H1 (cell line): Measurements from ENCODE around the gene CDK10. TPM values are rescaled to one million over a fixed set of nuclear protein-coding genes. Genes with fewer than 3 reads are reported as not detected.

Experiments used
- CTCF ChIA-PET: fragments of 300-600 bp; sonication (Branson Sonifier 250); formaldehyde crosslinking; loops from one replicate; lab custom pipeline; 2021; ENCODE audit not compliant: partially characterized antibody; lab: Charles Lee
- POLR2A ChIA-PET: fragments of 300-600 bp; sonication (Branson Sonifier 250); formaldehyde crosslinking; loops from one replicate; lab custom pipeline; 2021; ENCODE audit warnings: inconsistent platforms; ENCODE audit not compliant: partially characterized antibody; lab: Charles Lee
- DNase-seq, 2 experiments: peaks; one replicate each; pipeline versions ENCODE4 v3.0.0 to v3.0.0-alpha.2; 2010 to 2022; ENCODE audit warnings: low spot score in 2 of 2, low read depth in 1 of 2, mixed read lengths in 1 of 2
- FAIRE-seq: peaks from 2 replicates; lab custom pipeline; 2011; peaks lifted over from hg19 to GRCh38; lab: Jason Lieb, UNC
- H2AFZ ChIP-seq: 2 replicates; pipeline ENCODE4 v1.8.1; 2012; ENCODE audit warnings: low read length, inconsistent platforms
- H2AK5ac ChIP-seq: 2 replicates; pipeline ENCODE4 v1.6.1; 2013; ENCODE audit warnings: low read depth, low read length
- H2BK120ac ChIP-seq: replicated peaks from 2 replicates; pipeline ENCODE3; 2013; ENCODE audit warnings: low read depth, low read length, inconsistent platforms
- H2BK12ac ChIP-seq: 2 replicates; pipeline ENCODE4 v1.6.1; 2013; ENCODE audit warnings: low read depth, low read length
- H2BK15ac ChIP-seq: 2 replicates; pipeline ENCODE4 v1.6.1; 2013; ENCODE audit warnings: low read length
- H2BK20ac ChIP-seq: 2 replicates; pipeline ENCODE4 v1.6.1; 2013; ENCODE audit warnings: low read length
- H2BK5ac ChIP-seq: 2 replicates; pipeline ENCODE4 v1.6.1; 2013; ENCODE audit warnings: low read depth, low read length
- H3K14ac ChIP-seq: 2 replicates; pipeline ENCODE4 v1.6.1; 2013; ENCODE audit warnings: inconsistent platforms; ENCODE audit not compliant: insufficient read length
- H3K18ac ChIP-seq: 2 replicates; pipeline ENCODE4 v1.6.1; 2013; ENCODE audit warnings: low read length; ENCODE audit errors: extremely low read depth
- H3K23ac ChIP-seq: 2 replicates; pipeline ENCODE4 v1.6.1; 2013; ENCODE audit warnings: inconsistent platforms; ENCODE audit not compliant: insufficient read length
- H3K23me2 ChIP-seq: 2 replicates; pipeline ENCODE4 v1.6.1; 2013; ENCODE audit warnings: low read depth, low read length
- H3K27ac ChIP-seq: 2 replicates; pipeline ENCODE4 v1.6.1; 2011; ENCODE audit warnings: low read depth, low read length, inconsistent platforms
- H3K27me3 ChIP-seq, 4 experiments: replicated peaks in 1 of 4; 1 replicate in 1 of 4; 2 replicates in 3 of 4; pipeline versions ENCODE4 v1.6.1 to v1.8.1; 2011 to 2013; ENCODE audit warnings: low read length in 3 of 4, mild to moderate bottlenecking in 3 of 4, inconsistent platforms in 2 of 4, mixed read lengths in 2 of 4, moderate library complexity in 1 of 4; ENCODE audit not compliant: control insufficient read depth in 3 of 4, insufficient read depth in 3 of 4; ENCODE audit errors: extremely low read depth in 1 of 4
- H3K36me3 ChIP-seq, 4 experiments: 2 replicates each; pipeline versions ENCODE4 v1.6.1 to v1.8.1; 2011 to 2013; ENCODE audit warnings: mild to moderate bottlenecking in 4 of 4, low read length in 3 of 4, moderate library complexity in 2 of 4, control low read depth in 1 of 4, inconsistent platforms in 1 of 4; ENCODE audit not compliant: insufficient read depth in 4 of 4, control insufficient read depth in 2 of 4
- H3K4ac ChIP-seq: replicated peaks from 2 replicates; pipeline ENCODE3; 2013; ENCODE audit warnings: low read length, low read depth, mixed read lengths, inconsistent platforms; ENCODE audit not compliant: insufficient read length
- H3K4me1 ChIP-seq, 4 experiments: replicated peaks in 1 of 4; 1 replicate in 1 of 4; 2 replicates in 3 of 4; pipeline versions ENCODE4 v1.6.1 to v1.8.1; 2011 to 2013; ENCODE audit warnings: low read length in 3 of 4, inconsistent platforms in 2 of 4, mixed read lengths in 1 of 4; ENCODE audit not compliant: insufficient read depth in 4 of 4, control insufficient read depth in 3 of 4
- H3K4me2 ChIP-seq, 2 experiments: 2 replicates each; pipeline versions ENCODE4 v1.6.1 to v1.8.1; 2011 to 2013; ENCODE audit warnings: low read depth in 2 of 2, low read length in 2 of 2, control low read depth in 1 of 2, inconsistent platforms in 1 of 2, mild to moderate bottlenecking in 1 of 2; ENCODE audit not compliant: insufficient read depth in 1 of 2
- H3K4me3 ChIP-seq, 4 experiments: fragments of 200-600, 300-600 bp in 1 of 4; sonication (generic), shearing (Covaris generic), sonication (Bioruptor Twin) in 1 of 4; 2 replicates each; pipeline versions ENCODE4 v1.5.1 to v1.8.1; 2011 to 2016; ENCODE audit warnings: low read length in 4 of 4, low read depth in 3 of 4, control low read depth in 2 of 4, inconsistent platforms in 2 of 4, mild to moderate bottlenecking in 2 of 4, mixed read lengths in 1 of 4, moderate library complexity in 1 of 4; ENCODE audit not compliant: insufficient read depth in 2 of 4; ENCODE audit errors: extremely low read depth in 1 of 4
- H3K56ac ChIP-seq: replicated peaks from 2 replicates; pipeline ENCODE3; 2013; ENCODE audit warnings: low read depth, mild to moderate bottlenecking, mixed read lengths, low read length, inconsistent platforms; ENCODE audit not compliant: insufficient read length
- H3K79me1 ChIP-seq: 2 replicates; pipeline ENCODE4 v1.6.1; 2013; ENCODE audit warnings: low read depth, low read length, control low read depth
- H3K79me2 ChIP-seq, 2 experiments: 2 replicates each; pipeline versions ENCODE4 v1.6.1 to v1.8.1; 2012 to 2013; ENCODE audit warnings: low read length in 2 of 2, mild to moderate bottlenecking in 2 of 2, inconsistent platforms in 1 of 2; ENCODE audit not compliant: insufficient read depth in 2 of 2, control insufficient read depth in 1 of 2
- H3K9ac ChIP-seq, 4 experiments: replicated peaks in 1 of 4; 1 replicate in 1 of 4; 2 replicates in 3 of 4; pipeline versions ENCODE4 v1.6.1 to v1.8.1; 2011 to 2013; ENCODE audit warnings: low read depth in 3 of 4, low read length in 3 of 4, control low read depth in 2 of 4, mild to moderate bottlenecking in 2 of 4, moderate library complexity in 2 of 4, inconsistent platforms in 1 of 4; ENCODE audit errors: extremely low read depth in 1 of 4
- H3K9me3 ChIP-seq, 2 experiments: 2 replicates each; pipeline versions ENCODE4 v1.6.1 to v1.8.1; 2012 to 2013; ENCODE audit warnings: mild to moderate bottlenecking in 2 of 2, moderate library complexity in 2 of 2, control low read depth in 1 of 2, inconsistent platforms in 1 of 2, low read depth in 1 of 2, low read length in 1 of 2, mixed read lengths in 1 of 2; ENCODE audit not compliant: insufficient read depth in 2 of 2
- H4K20me1 ChIP-seq, 2 experiments: replicated peaks in 1 of 2; 2 replicates each; pipeline versions ENCODE3 to v1.8.1; 2011 to 2013; ENCODE audit warnings: inconsistent platforms in 2 of 2, low read length in 2 of 2, mild to moderate bottlenecking in 1 of 2; ENCODE audit not compliant: insufficient read depth in 2 of 2, control insufficient read depth in 1 of 2
- H4K5ac ChIP-seq: 2 replicates; pipeline ENCODE4 v1.6.1; 2013; ENCODE audit warnings: low read length, low read depth, mixed read lengths, inconsistent platforms; ENCODE audit not compliant: insufficient read length
- H4K8ac ChIP-seq: 2 replicates; pipeline ENCODE4 v1.8.0; 2013; ENCODE audit warnings: mild to moderate bottlenecking, moderate library complexity, low read length, inconsistent platforms; ENCODE audit not compliant: insufficient read depth; ENCODE audit errors: extremely low read depth
- H4K91ac ChIP-seq: replicated peaks from 2 replicates; pipeline ENCODE3; 2013; ENCODE audit warnings: low read length, mixed read lengths, inconsistent platforms; ENCODE audit not compliant: insufficient read length
- CBX8 ChIP-seq: fragments of 300-800, 300-1000 bp; sonication (generic); IDR thresholded peaks from 2 replicates; pipeline ENCODE4 v1.7.1; 2016; ENCODE audit warnings: low read depth, low read length, borderline replicate concordance
- POLR2A ChIP-seq, 2 experiments: IDR thresholded peaks; 1 replicate in 1 of 2; 2 replicates in 1 of 2; pipeline ENCODE4 v1.6.1; 2011; ENCODE audit warnings: low read depth in 2 of 2, low read length in 2 of 2, mild to moderate bottlenecking in 2 of 2; ENCODE audit errors: control extremely low read depth in 1 of 2
- POU5F1 ChIP-seq: IDR thresholded peaks from 2 replicates; pipeline ENCODE4 v1.6.1; 2011; ENCODE audit warnings: low read depth, mild to moderate bottlenecking, low read length, moderate library complexity
- RXRA ChIP-seq: IDR thresholded peaks from 2 replicates; pipeline ENCODE4 v1.6.1; 2011; ENCODE audit warnings: low read depth, mild to moderate bottlenecking, low read length, moderate library complexity; ENCODE audit not compliant: insufficient read depth
- USF2 ChIP-seq: IDR thresholded peaks from 2 replicates; pipeline ENCODE4 v1.6.1; 2011; ENCODE audit warnings: low read length, improper control_type of control experiment
- YY1 ChIP-seq: IDR thresholded peaks from 2 replicates; pipeline ENCODE4 v1.6.1; 2011; ENCODE audit warnings: low read depth, mild to moderate bottlenecking, low read length
- ZNF274 ChIP-seq: IDR thresholded peaks from 2 replicates; pipeline ENCODE4 v1.7.0; 2012; ENCODE audit warnings: low read length, borderline replicate concordance; ENCODE audit errors: extremely low read depth
- WGBS, 2 experiments: shearing (Covaris generic) in 1 of 2; methylation state at CpG; one replicate each; pipeline versions ENCODE4 v1.1.6 to v1.1.7; 2013 to 2015; ENCODE audit warnings: low lambda C conversion rate in 2 of 2, mixed read lengths in 2 of 2, inconsistent platforms in 1 of 2, low coverage in 1 of 2, missing lambda C conversion rate in 1 of 2; ENCODE audit not compliant: insufficient replicate concordance in 2 of 2, insufficient coverage in 1 of 2, insufficient read length in 1 of 2; ENCODE audit errors: extremely low coverage in 1 of 2, missing lambda C conversion rate in 1 of 2; 5-methylcytosine and 5-hydroxymethylcytosine counted together
- polyA plus RNA-seq, 7 experiments: library from polyadenylated mRNA; depleted of rRNA in 3 of 7; stranded (reverse) in 5 of 7; unstranded in 2 of 7; fragments of >200 nt in 5 of 7; fragments of 200-250 nt in 2 of 7; gene quantifications; 1 replicate in 5 of 7; 2 replicates in 1 of 7; 4 replicates in 1 of 7; pipeline versions ENCODE4 v1.2.1 to v1.2.3, GENCODE V29; 2011 to 2013; ENCODE audit warnings: missing spikeins in 2 of 7, mixed read lengths in 2 of 7
- total RNA-seq: library from RNA; stranded (reverse); fragmentation: NEBNext Ultra II Directional; extraction: Animal tissue kit (Norgen Biotek cat#: 25700); gene quantifications from 2 replicates; pipeline ENCODE4 v1.2.1, GENCODE V29; 2021

Gene CDK10
- total and polyA plus RNA-seq, 2 of the 8 experiments (the other 6 are each of a cell fraction or from before 2014, with no cell fraction given) = 49.5 to 83.9 TPM

DNA sequence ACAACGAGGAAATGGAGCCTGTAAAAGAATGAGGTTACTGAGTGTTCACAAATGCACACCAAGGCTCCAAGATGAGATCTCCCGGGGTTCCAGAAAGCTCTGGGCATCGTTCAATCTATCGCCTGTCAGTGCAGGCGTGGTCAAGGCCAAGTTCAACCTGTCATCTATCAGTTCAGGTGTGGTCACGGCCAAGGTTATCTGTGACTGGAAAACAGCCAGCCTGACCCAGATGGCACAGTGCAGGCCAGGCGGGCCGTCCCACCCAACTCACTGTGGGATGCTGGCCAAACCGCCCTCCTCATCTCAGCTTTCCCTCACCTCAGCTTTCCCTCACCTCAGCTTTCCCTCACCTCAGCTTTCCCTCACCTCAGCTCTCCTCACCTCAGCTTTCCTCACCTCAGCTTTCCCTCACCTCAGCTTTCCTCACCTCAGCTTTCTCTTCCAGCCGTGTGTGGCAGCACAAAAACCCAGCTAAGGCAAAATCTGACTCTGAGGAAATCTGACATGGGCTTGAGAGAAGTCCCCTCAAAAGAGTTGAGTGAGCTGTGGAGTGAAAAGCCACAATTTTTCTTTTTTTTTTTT is 31.3 kb upstream of the CDK10 start:
- no peak overlapping the region for H4K8ac ChIP-seq
- H2BK20ac ChIP-seq = no peak overlapping the region
- H2BK120ac ChIP-seq = no peak overlapping the region
- no peak overlapping the region for H4K5ac ChIP-seq
- H3K23me2 ChIP-seq = peaks cover 8% of the 10 kb centered on the region
- 92% methylated on average over 10 of the region's 10 CpGs; no CpG with 5 or more reads in 1 of the 2 experiments for WGBS, 2 experiments
- no peak overlapping the region for H3K23ac ChIP-seq
- no peak overlapping the region for H4K91ac ChIP-seq
- H3K27ac ChIP-seq = no peak overlapping the region
- H2AK5ac ChIP-seq = no peak overlapping the region
- no peak overlapping the region for H2BK12ac ChIP-seq
- H3K4ac ChIP-seq = no peak overlapping the region
- no peak overlapping the region for H2AFZ ChIP-seq
- H3K56ac ChIP-seq = no peak overlapping the region
- no peak for TF ChIP-seq POU5F1
- no peak for TF ChIP-seq USF2
- no peak for TF ChIP-seq CBX8
- no peak for TF ChIP-seq ZNF274
- TF ChIP-seq RXRA = no peak
- TF ChIP-seq POLR2A (IDR thresholded peaks at IDR 0.05; ENCODE audit: control extremely low read depth in 1 of 2, low read depth in 2 of 2, low read length in 2 of 2) = no peak
- TF ChIP-seq YY1 = no peak
- peaks cover 0 to 8% (median 3%) of the 10 kb centered on the region in 4 experiments; a peak in 3 of 7 replicates for H3K4me1 ChIP-seq
- H3K36me3 ChIP-seq = peaks cover 0 to 3% (median under 1%) of the 10 kb centered on the region in 4 experiments; a peak in 3 of 8 replicates
- ChIA-PET CTCF (interaction anchor here (0.5 to 1.4 kb wide), 5 partner anchors 40 to 215 kb away, joined by 3 to 5 read pairs (median 3); no protein-coding TSS in a partner anchor), POLR2A (interaction anchor here (0.7 to 1.3 kb wide), 2 partner anchors 54 to 310 kb away, joined by 3 read pairs; no protein-coding TSS in a partner anchor)
- peaks cover 5 to 10% of the 10 kb centered on the region in 2 experiments for H4K20me1 ChIP-seq
- H3K27me3 ChIP-seq = no peaks in the 10 kb centered on the region
- no peak overlapping the region for H2BK15ac ChIP-seq
- H3K4me2 ChIP-seq = no peak overlapping the region
- DNase-seq = no peak
- no peak overlapping the region for H3K4me3 ChIP-seq
- FAIRE-seq = no peak
- H3K14ac ChIP-seq = no peak overlapping the region
- no peaks in the 10 kb centered on the region for H3K9me3 ChIP-seq
- H3K9ac ChIP-seq = no peak overlapping the region
- peaks cover 13% of the 10 kb centered on the region for H3K79me1 ChIP-seq
- no peak overlapping the region for H2BK5ac ChIP-seq
- H3K79me2 ChIP-seq = peaks cover 0 to 31% of the 10 kb centered on the region in 2 experiments; a peak in 2 of 4 replicates
- H3K18ac ChIP-seq = no peak overlapping the region
